Esophagus squamous epithelium (tissue), 5 donors: Measurements from ENCODE around the gene BARHL1. TPM values are rescaled to one million over a fixed set of nuclear protein-coding genes. Genes with fewer than 3 reads are reported as not detected.

Source experiments
- DNase-seq: peaks from one replicate; lab custom pipeline; 2025; lab: John Stamatoyannopoulos, UW
- H3K27ac ChIP-seq, 4 donors: fragments of 200-600 bp; sonication (generic); one replicate each; pipeline ENCODE4 v1.5.1; 2016 to 2019; ENCODE audit warnings: mild to moderate bottlenecking in 1 of 4
- H3K27me3 ChIP-seq, 4 donors: fragments of 200-600 bp; sonication (generic); 1 replicate in 3 of 4; 2 replicates in 1 of 4; pipeline versions ENCODE4 v1.5.1 to v1.6.0; 2017 to 2021; ENCODE audit warnings: antibody characterized with exemption in 1 of 4
- H3K36me3 ChIP-seq, 3 donors: fragments of 200-600 bp; sonication (generic); one replicate each; pipeline ENCODE4 v1.5.1; 2016 to 2019
- H3K4me1 ChIP-seq, 3 donors: fragments of 200-600 bp; sonication (generic); one replicate each; pipeline ENCODE4 v1.5.1; 2017 to 2019
- H3K4me3 ChIP-seq, 4 donors: fragments of 200-600 bp; sonication (generic); 1 replicate in 3 of 4; 2 replicates in 1 of 4; pipeline ENCODE4 v1.5.1; 2016 to 2019; ENCODE audit warnings: mild to moderate bottlenecking in 2 of 4, moderate library complexity in 1 of 4
- H3K9me3 ChIP-seq, 3 donors: fragments of 200-600 bp; sonication (generic); one replicate each; pipeline ENCODE4 v1.5.1; 2016 to 2019
- CTCF ChIP-seq, 6 experiments: fragments of 450-650 bp in 4 of 6; fragments of 200-600 bp in 2 of 6; sonication (generic) in 2 of 6; IDR thresholded peaks; one replicate each; pipeline ENCODE4 v1.5.1; 2016 to 2019; ENCODE audit warnings: antibody characterized with exemption in 6 of 6, mild to moderate bottlenecking in 4 of 6, moderate library complexity in 4 of 6
- POLR2A ChIP-seq, 4 donors: fragments of 450-650 bp; IDR thresholded peaks; one replicate each; pipeline ENCODE4 v1.6.1; 2017; ENCODE audit warnings: antibody characterized with exemption in 4 of 4, mild to moderate bottlenecking in 4 of 4, moderate library complexity in 3 of 4
- WGBS, 2 donors: methylation state at CpG; one replicate each; pipeline ENCODE4 v1.1.5; 2018; 5-methylcytosine and 5-hydroxymethylcytosine counted together
- intact Hi-C: fragments of 100-400 bp; cut with DNase I; formaldehyde crosslinking; loops from one replicate; pipeline ENCODE4 v1.15.0; 2022
- total RNA-seq, 4 donors: library from RNA; depleted of rRNA; stranded (reverse); fragments of >200 nt; gene quantifications; one replicate each; pipeline ENCODE4 v1.1.0, GENCODE V29; 2016
- donor health status: DM: yes; HTN: yes; CAD: no.

BARHL1 gene
- total RNA-seq, 4 donors from 2014 or later: not detected

DNA sequence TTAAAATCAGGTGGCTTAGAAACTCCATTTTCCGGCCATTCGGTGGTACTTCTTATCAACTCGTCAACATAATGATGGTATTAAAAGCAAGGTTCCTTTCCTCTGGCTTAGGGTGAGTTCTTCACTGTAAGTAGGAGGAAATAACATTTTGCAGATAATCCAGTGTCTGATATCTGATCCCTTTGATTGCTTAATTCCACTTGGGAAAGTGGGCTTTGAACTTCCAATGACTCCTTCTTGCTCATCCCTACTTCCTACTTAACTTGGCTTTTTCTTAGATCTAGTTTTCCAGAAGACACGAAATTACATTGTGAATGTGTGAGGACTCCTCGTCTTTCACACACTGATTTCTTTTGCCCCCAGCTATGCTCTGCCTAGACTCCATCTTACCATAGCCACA, 55.8 kb downstream of the BARHL1 start:
- WGBS, 2 donors: 84 to 88% methylated on average over 5 of the region's 5 CpGs
- no peak for TF ChIP-seq CTCF (IDR thresholded peaks at IDR 0.05)
- TF ChIP-seq POLR2A (IDR thresholded peaks at IDR 0.05): no peak
- peaks cover 3 to 80% (median 6%) of the 10 kb centered on the region in 3 donors for H3K36me3 ChIP-seq
- intact Hi-C loops: no loop called here
- H3K9me3 ChIP-seq: no peaks in the 10 kb centered on the region
- H3K27me3 ChIP-seq: no peaks in the 10 kb centered on the region
- H3K4me1 ChIP-seq: no peaks in the 10 kb centered on the region
- no peak overlapping the region for H3K27ac ChIP-seq
- DNase-seq: no peak
- no peak overlapping the region for H3K4me3 ChIP-seq

DNA sequence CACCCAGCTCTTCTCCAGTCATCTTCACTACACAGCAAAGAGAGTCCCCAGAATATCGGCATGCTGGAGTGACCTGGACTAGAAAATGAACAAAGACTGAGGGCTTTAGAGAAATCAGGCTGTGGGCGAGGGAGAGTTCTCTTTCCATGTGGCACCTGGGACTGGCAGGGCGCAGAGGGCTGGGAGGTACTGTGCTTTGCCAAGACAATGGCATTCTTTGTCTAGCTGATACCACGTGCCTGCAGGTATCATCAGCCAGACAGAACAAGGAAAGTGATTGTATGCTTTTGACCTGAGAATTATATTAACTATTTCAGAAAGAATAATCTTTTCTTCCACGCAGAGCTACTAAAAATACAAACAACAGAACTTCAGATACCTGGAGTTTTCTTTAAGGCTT, 56.9 kb downstream of the BARHL1 start:
- intact Hi-C loops: no loop called here
- WGBS, 2 donors: 87 to 92% methylated on average over 4 to 5 of the region's 5 CpGs
- Histone ChIP-seq H3K9me3 (no peaks in the 10 kb centered on the region), H3K4me1 (no peaks in the 10 kb centered on the region), H3K27me3 (no peaks in the 10 kb centered on the region), H3K27ac (no peak overlapping the region), H3K4me3 (no peak overlapping the region), H3K36me3 (peaks cover 3 to 88% (median 6%) of the 10 kb centered on the region in 3 donors)
- no peak for DNase-seq
- TF ChIP-seq CTCF (IDR thresholded peaks at IDR 0.05) (no peak), POLR2A (IDR thresholded peaks at IDR 0.05) (no peak)

Other genes with a start within 250 kb of the BARHL1 start
- 10 to 100 TPM; 22.4 to 56.3 (median 33.0) TPM for gene SETX, start 227.6 kb upstream of the BARHL1 start, total RNA-seq
- gene TTF1, start 175.8 kb upstream of the BARHL1 start, total RNA-seq: 10 to 100 TPM in 1 of 4 donors, 1 to 10 TPM in 3; 4.4 to 14.9 (median 8.1) TPM
- not detected for gene CFAP77, start 172.4 kb upstream of the BARHL1 start, total RNA-seq
- gene DDX31, start 87.4 kb downstream of the BARHL1 start, total RNA-seq: 10 to 100 TPM; 10.2 to 18.3 (median 11.8) TPM
- gene GTF3C4, start 87.9 kb downstream of the BARHL1 start, total RNA-seq: 10 to 100 TPM in 3 of 4 donors, 1 to 10 TPM in 1; 9.7 to 14.3 (median 11.3) TPM